ENCODE measurements around the gene ANO9. TPM values are rescaled to one million over a fixed set of nuclear protein-coding genes. Genes with fewer than 3 reads are reported as not detected.

ANO9 gene
- total and polyA plus RNA-seq, 4 experiments from 2014 or later = 9.4 to 123 (median 67.8) TPM

- no peaks in the 10 kb centered on the region for H3K9me3 Mint-ChIP-seq
These were observed 4.2 kb upstream of the ANO9 start for GRCh38 chr11:445765-446588.

GRCh38 chr11:444396-445144 lies 2.8 kb upstream of the ANO9 start:
- Mint-ChIP-seq H3K27me3 (no peaks in the 10 kb centered on the region), H3K36me3 (peaks cover 0 to 2% of the 10 kb centered on the region in 2 donors), H3K4me3 (peak overlapping the region in 2 of 8 donors; percentile 13 to 46), H3K27ac (peak overlapping the region in 1 of 7 donors; percentile 23), H3K9me3 (no peaks in the 10 kb centered on the region), H3K4me1 (peaks cover 14 to 31% (median 21%) of the 10 kb centered on the region in 4 donors)
- H3K36me3 ChIP-seq (ENCODE audit: insufficient read depth, low read length) = no peaks in the 10 kb centered on the region
- no peak overlapping the region for H3K4me3 ChIP-seq (ENCODE audit: low read length in 2 of 2)
- ChIA-PET POLR2A (ENCODE audit: partially characterized antibody) (interaction anchor here (19.6 kb wide), 1 partner anchor 33 kb away, joined by 539 read pairs; the partner anchor contains the start of gene SIGIRR), CTCF (ENCODE audit: partially characterized antibody) (interaction anchor here (0.8 to 1.7 kb wide), 4 partner anchors 28 to 139 kb away, joined by 3 to 4 read pairs (median 4); partner anchors contain the start of gene SIGIRR)
- intact Hi-C loops (cut with micrococcal nuclease) = no loop called here
- no peak for DNase-seq
- H3K27me3 ChIP-seq (ENCODE audit: insufficient read depth, low read length) = no peaks in the 10 kb centered on the region
- peaks cover 42% of the 10 kb centered on the region for H3K4me1 ChIP-seq (ENCODE audit: insufficient read depth, low read length)
- H3K27ac ChIP-seq (ENCODE audit: low read depth, low read length) = no peak overlapping the region
- no peaks in the 10 kb centered on the region for H3K9me3 ChIP-seq (ENCODE audit: control insufficient read depth in 1 of 2, low read length in 2 of 2)

More at GRCh38 chr11:445765-446588, 4.2 kb upstream of the ANO9 start:
- H3K4me1 Mint-ChIP-seq = peaks cover 13 to 27% (median 18%) of the 10 kb centered on the region in 4 donors
- ChIA-PET CTCF (ENCODE audit: partially characterized antibody) (interaction anchor here (0.8 to 5.4 kb wide), 5 partner anchors 29 to 141 kb away, joined by 3 to 24 read pairs (median 3); partner anchors contain the start of gene SIGIRR), POLR2A (ENCODE audit: partially characterized antibody) (interaction anchor here (19.6 kb wide), 1 partner anchor 35 kb away, joined by 539 read pairs; the partner anchor contains the start of gene SIGIRR)
- no peak overlapping the region for H3K4me3 Mint-ChIP-seq
- no peaks in the 10 kb centered on the region for H3K27me3 ChIP-seq (ENCODE audit: insufficient read depth, low read length)
- H3K4me3 ChIP-seq (ENCODE audit: low read length in 2 of 2) = no peak overlapping the region
- no peaks in the 10 kb centered on the region for H3K9me3 ChIP-seq (ENCODE audit: control insufficient read depth in 1 of 2, low read length in 2 of 2)
- no peak overlapping the region for H3K27ac ChIP-seq (ENCODE audit: low read depth, low read length)
- peaks cover 0 to 6% of the 10 kb centered on the region in 2 donors for H3K36me3 Mint-ChIP-seq
- H3K27ac Mint-ChIP-seq = peak overlapping the region in 1 of 7 donors; percentile 75
- no peak for DNase-seq
- H3K27me3 Mint-ChIP-seq = no peaks in the 10 kb centered on the region
- H3K4me1 ChIP-seq (ENCODE audit: insufficient read depth, low read length) = peaks cover 32% of the 10 kb centered on the region
- H3K36me3 ChIP-seq (ENCODE audit: insufficient read depth, low read length) = no peaks in the 10 kb centered on the region
- intact Hi-C loops (cut with micrococcal nuclease) = no loop called here

DNA sequence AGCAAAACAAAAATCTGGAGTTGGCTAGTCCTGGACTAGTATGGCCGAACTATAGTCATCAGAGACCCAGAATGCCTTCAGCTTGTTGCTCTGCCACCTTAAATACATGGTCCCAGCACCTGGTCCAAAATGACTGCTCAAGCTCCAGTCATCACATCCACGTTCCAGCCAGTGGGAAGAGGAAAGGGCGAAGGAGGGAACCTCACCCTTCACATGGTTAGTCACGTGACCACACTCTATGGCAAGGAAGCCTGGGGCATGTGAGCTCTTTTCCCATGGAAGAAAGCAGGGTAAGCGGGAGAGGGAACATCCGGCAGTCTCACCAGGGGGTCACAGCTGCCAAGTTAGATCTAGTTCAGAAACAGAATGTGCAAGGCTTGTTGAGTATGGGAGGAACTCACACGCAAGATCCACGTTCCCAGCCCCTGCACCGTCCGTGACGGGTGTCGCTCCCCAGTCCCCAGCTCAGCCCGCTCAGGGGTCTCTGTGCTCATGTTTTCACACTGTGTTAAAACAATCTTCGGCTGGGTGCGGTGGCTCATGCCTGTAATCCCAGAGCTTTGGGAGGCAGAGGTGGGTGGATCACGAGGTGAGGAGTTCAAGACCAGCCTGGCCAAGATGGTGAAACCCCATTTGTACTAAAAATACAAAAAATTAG lies 1.9 kb upstream of the ANO9 start:
- H3K27ac ChIP-seq (ENCODE audit: low read depth, low read length) = no peak overlapping the region
- no peak overlapping the region for H3K27ac Mint-ChIP-seq
- no peaks in the 10 kb centered on the region for H3K27me3 ChIP-seq (ENCODE audit: insufficient read depth, low read length)
- DNase-seq = no peak
- H3K4me3 ChIP-seq (ENCODE audit: low read length in 2 of 2) = no peak overlapping the region
- H3K36me3 ChIP-seq (ENCODE audit: insufficient read depth, low read length) = no peaks in the 10 kb centered on the region
- peaks cover 0 to 2% of the 10 kb centered on the region in 2 donors for H3K36me3 Mint-ChIP-seq
- no peaks in the 10 kb centered on the region for H3K9me3 Mint-ChIP-seq
- peaks cover 40% of the 10 kb centered on the region for H3K4me1 ChIP-seq (ENCODE audit: insufficient read depth, low read length)
- intact Hi-C loops (cut with micrococcal nuclease) = no loop called here
- peak overlapping the region in 1 of 8 donors; percentile 20 for H3K4me3 Mint-ChIP-seq
- ChIA-PET CTCF (ENCODE audit: partially characterized antibody) (interaction anchor here (0.7 to 2.9 kb wide), 3 partner anchors 29 to 139 kb away, joined by 3 to 7 read pairs (median 4); partner anchors contain the start of gene SIGIRR), POLR2A (ENCODE audit: partially characterized antibody) (interaction anchor here (0.8 to 19.6 kb wide), 3 partner anchors 12 to 33 kb away, joined by 3 to 539 read pairs (median 3); partner anchors contain the start of gene SIGIRR)
- no peaks in the 10 kb centered on the region for H3K9me3 ChIP-seq (ENCODE audit: control insufficient read depth in 1 of 2, low read length in 2 of 2)
- H3K4me1 Mint-ChIP-seq = peaks cover 13 to 30% (median 20%) of the 10 kb centered on the region in 4 donors
- no peaks in the 10 kb centered on the region for H3K27me3 Mint-ChIP-seq

GRCh38 chr11:442611-443081 lies 835 bp upstream of the ANO9 start:
- H3K9me3 ChIP-seq (ENCODE audit: control insufficient read depth in 1 of 2, low read length in 2 of 2) = no peaks in the 10 kb centered on the region
- Mint-ChIP-seq H3K27me3 (no peaks in the 10 kb centered on the region), H3K4me3 (peak overlapping the region in 2 of 8 donors; percentile 9 to 31), H3K9me3 (no peaks in the 10 kb centered on the region), H3K36me3 (no peaks in the 10 kb centered on the region), H3K4me1 (peaks cover 10 to 34% (median 20%) of the 10 kb centered on the region in 4 donors), H3K27ac (no peak overlapping the region)
- H3K27me3 ChIP-seq (ENCODE audit: insufficient read depth, low read length) = no peaks in the 10 kb centered on the region
- H3K4me1 ChIP-seq (ENCODE audit: insufficient read depth, low read length) = peaks cover 38% of the 10 kb centered on the region
- no peak for DNase-seq
- no peaks in the 10 kb centered on the region for H3K36me3 ChIP-seq (ENCODE audit: insufficient read depth, low read length)
- H3K27ac ChIP-seq (ENCODE audit: low read depth, low read length) = no peak overlapping the region
- no peak overlapping the region for H3K4me3 ChIP-seq (ENCODE audit: low read length in 2 of 2)
- CTCF ChIA-PET (ENCODE audit: partially characterized antibody) = interaction anchor here (2.9 kb wide), 1 partner anchor 36 kb away, joined by 7 read pairs; no protein-coding TSS in a partner anchor
- POLR2A ChIA-PET (ENCODE audit: partially characterized antibody) = interaction anchor here (1.2 to 19.6 kb wide), 3 partner anchors 13 to 208 kb away, joined by 3 to 539 read pairs (median 3); partner anchors contain the start of gene SIGIRR
- intact Hi-C loops (cut with micrococcal nuclease) = no loop called here

GRCh38 chr11:441043-441417 lies 781 bp downstream of the ANO9 start:
- ChIA-PET POLR2A (ENCODE audit: partially characterized antibody) (interaction anchor here (1.0 to 19.6 kb wide), 4 partner anchors 30 to 254 kb away, joined by 3 to 539 read pairs (median 5); partner anchors contain the start of genes DEAF1, RNH1 and SIGIRR), CTCF (ENCODE audit: partially characterized antibody) (interaction anchor here (1.6 to 2.9 kb wide), 3 partner anchors 8 to 73 kb away, joined by 3 to 9 read pairs (median 7); no protein-coding TSS in a partner anchor)
- intact Hi-C loops (cut with micrococcal nuclease) = no loop called here
- no peaks in the 10 kb centered on the region for H3K27me3 Mint-ChIP-seq
- no peak for DNase-seq
- H3K27me3 ChIP-seq (ENCODE audit: insufficient read depth, low read length) = no peaks in the 10 kb centered on the region
- no peaks in the 10 kb centered on the region for H3K9me3 ChIP-seq (ENCODE audit: control insufficient read depth in 1 of 2, low read length in 2 of 2)
- H3K27ac Mint-ChIP-seq = peak overlapping the region in 3 of 7 donors; percentile 46 to 58 (median 53)
- H3K4me1 ChIP-seq (ENCODE audit: insufficient read depth, low read length) = peaks cover 42% of the 10 kb centered on the region
- H3K4me1 Mint-ChIP-seq = peaks cover 18 to 46% (median 26%) of the 10 kb centered on the region in 4 donors
- H3K4me3 ChIP-seq (ENCODE audit: low read length in 2 of 2) = peak overlapping the region in 1 of 2 donors; percentile 69
- H3K4me3 Mint-ChIP-seq = peak overlapping the region; percentile 39 to 86 (median 79)
- H3K36me3 ChIP-seq (ENCODE audit: insufficient read depth, low read length) = no peaks in the 10 kb centered on the region
- H3K36me3 Mint-ChIP-seq = no peaks in the 10 kb centered on the region
- no peaks in the 10 kb centered on the region for H3K9me3 Mint-ChIP-seq
- peak overlapping the region; percentile 66 for H3K27ac ChIP-seq (ENCODE audit: low read depth, low read length)
